HFF-Myc (cell line): ENCODE measurements around the gene TRIM65.
"Not testable (repeated sequence)": the region's sequence is repeated elsewhere in the genome, so short reads cannot be mapped to it uniquely, and the experiment has no call there.

Source experiments
- DNase-seq: peaks from one replicate; pipeline ENCODE4 v3.0.0-alpha.2; 2011; ENCODE audit warnings: low read depth; ENCODE audit errors: extremely low read depth
- H3K4me3 ChIP-seq: replicated peaks from 2 replicates; pipeline ENCODE4 v1.5.1; 2011; ENCODE audit warnings: low read depth, mild to moderate bottlenecking, control low read depth, low read length
- CTCF ChIP-seq: IDR thresholded peaks from 2 replicates; pipeline ENCODE4 v1.5.1; 2012; ENCODE audit warnings: mild to moderate bottlenecking, low read depth, low read length, control low read depth; ENCODE audit errors: missing control alignments

The TRIM65 gene

GRCh38 chr17:75864448-75864871 lies 32.3 kb downstream of the TRIM65 start:
- DNase-seq: peak; percentile 89
- TF ChIP-seq CTCF: no peak
- no peak overlapping the region for H3K4me3 ChIP-seq

GRCh38 chr17:75861927-75862317 lies 34.8 kb downstream of the TRIM65 start:
- TF ChIP-seq CTCF: no peak
- H3K4me3 ChIP-seq: no peak overlapping the region
- DNase-seq: no peak

- not testable (repeated sequence) for H3K4me3 ChIP-seq, DNase-seq
These were observed 37.4 kb downstream of the TRIM65 start for GRCh38 chr17:75859358-75859757.

- H3K4me3 ChIP-seq: peak overlapping the region; percentile 88
- DNase-seq: no peak
- TF ChIP-seq CTCF: no peak
These were observed 40.5 kb downstream of the TRIM65 start for GRCh38 chr17:75856062-75856756.

GRCh38 chr17:75855310-75856061 lies 41.3 kb downstream of the TRIM65 start, which contains the start of gene WBP2:
Gene WBP2, minus strand, starts transcription at chr17:75855335. Its CDS starts 38 bp downstream, at chr17:75855297.
- peak within 1 kb of the TSS; percentile 88 for H3K4me3 ChIP-seq
- peak; percentile 49 for TF ChIP-seq CTCF
- DNase-seq: peak; percentile 100

- TF ChIP-seq CTCF: no peak
- no peak for DNase-seq
- peak overlapping the region; percentile 88 for H3K4me3 ChIP-seq
These were observed 41.9 kb downstream of the TRIM65 start for GRCh38 chr17:75854881-75855309.

- no peak for TF ChIP-seq CTCF
- DNase-seq: no peak
- peak overlapping the region; percentile 88 for H3K4me3 ChIP-seq
These were observed 42.5 kb downstream of the TRIM65 start for GRCh38 chr17:75854101-75854748.
